HUES6 (cell line): ENCODE measurements around the gene ALLC.

Experiments used
- H3K27ac ChIP-seq: 2 replicates; pipeline ENCODE4 v1.7.0; 2013; ENCODE audit warnings: low read depth, mild to moderate bottlenecking, low read length, inconsistent platforms
- H3K27me3 ChIP-seq: 2 replicates; pipeline ENCODE4 v1.6.1; 2013; ENCODE audit warnings: low read length; ENCODE audit not compliant: control insufficient read depth, insufficient read depth
- H3K36me3 ChIP-seq: 2 replicates; pipeline ENCODE4 v1.6.1; 2013; ENCODE audit warnings: low read length; ENCODE audit not compliant: control insufficient read depth, insufficient read depth
- H3K4me1 ChIP-seq: 2 replicates; pipeline ENCODE4 v1.6.1; 2013; ENCODE audit warnings: low read length; ENCODE audit not compliant: control insufficient read depth, insufficient read depth
- H3K4me3 ChIP-seq: 2 replicates; pipeline ENCODE4 v1.5.1; 2013; ENCODE audit warnings: low read depth, low read length
- H3K9ac ChIP-seq: one replicate; pipeline ENCODE4 v1.6.1; 2013; ENCODE audit warnings: mild to moderate bottlenecking, low read length
- H3K9me3 ChIP-seq: 2 replicates; pipeline ENCODE4 v1.6.1; 2013; ENCODE audit warnings: low read depth, low read length; ENCODE audit not compliant: control insufficient read depth, insufficient read depth

ALLC gene

DNA sequence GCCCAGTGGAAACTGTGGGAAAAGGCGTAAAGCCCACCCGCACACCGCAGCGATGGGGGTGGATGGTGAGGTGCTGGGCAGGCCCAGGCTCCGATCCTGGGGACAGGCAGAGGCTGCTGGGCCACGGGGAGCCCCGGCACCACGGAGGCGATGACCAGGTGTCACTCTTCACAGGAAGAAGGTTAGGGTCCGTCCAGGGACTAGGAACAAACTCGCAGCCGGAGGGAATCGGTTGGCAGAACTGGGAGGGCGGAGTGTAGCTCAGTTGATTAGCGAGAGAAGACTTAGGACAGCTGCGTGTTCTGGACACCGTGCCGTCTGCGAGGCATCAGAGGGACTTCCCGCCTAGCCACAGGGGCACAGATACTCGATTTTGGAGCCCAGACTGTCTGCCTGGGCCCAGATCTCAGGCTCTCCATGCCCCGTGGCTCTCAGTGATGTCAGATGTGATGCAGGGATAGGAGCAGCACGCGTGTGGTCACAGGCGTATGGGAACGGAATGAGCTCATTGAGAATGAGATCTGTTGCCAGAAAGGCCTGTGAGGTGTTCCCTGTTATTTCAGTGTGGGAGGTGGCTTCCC is 16.1 kb upstream of the ALLC start:
- Histone ChIP-seq H3K27me3 (no peaks in the 10 kb centered on the region; the same call in 1 of the 2 replicates), H3K27ac (no peak overlapping the region), H3K4me1 (no peaks in the 10 kb centered on the region), H3K36me3 (no peaks in the 10 kb centered on the region), H3K4me3 (no peak overlapping the region), H3K9me3 (no peaks in the 10 kb centered on the region), H3K9ac (no peak overlapping the region)

- Histone ChIP-seq H3K36me3 (no peaks in the 10 kb centered on the region), H3K27me3 (no peaks in the 10 kb centered on the region), H3K27ac (no peak overlapping the region), H3K9ac (no peak overlapping the region), H3K4me3 (no peak overlapping the region), H3K4me1 (no peaks in the 10 kb centered on the region), H3K9me3 (no peaks in the 10 kb centered on the region)
Measured at GRCh38 chr2:3642521-3643215, 15.3 kb upstream of the ALLC start.

GRCh38 chr2:3643371-3644245 is 14.4 kb upstream of the ALLC start:
- Histone ChIP-seq H3K4me3 (no peak overlapping the region), H3K9ac (no peak overlapping the region), H3K36me3 (no peaks in the 10 kb centered on the region), H3K9me3 (no peaks in the 10 kb centered on the region), H3K27ac (no peak overlapping the region), H3K4me1 (no peaks in the 10 kb centered on the region), H3K27me3 (no peaks in the 10 kb centered on the region)

DNA sequence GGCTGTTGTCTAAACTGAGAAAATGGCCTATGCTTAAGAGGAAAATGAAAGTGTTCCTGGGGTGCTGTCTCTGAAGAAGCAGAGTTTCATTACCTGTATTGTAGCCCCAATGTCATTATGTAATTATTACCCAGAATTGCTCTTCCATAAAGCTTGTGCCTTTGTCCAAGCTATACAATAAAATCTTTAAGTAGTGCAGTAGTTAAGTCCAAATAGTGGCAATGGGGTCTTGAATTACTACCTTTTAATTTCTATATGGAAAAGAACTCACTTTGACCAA is 13.8 kb upstream of the ALLC start:
- Histone ChIP-seq H3K27ac (no peak overlapping the region), H3K4me1 (no peaks in the 10 kb centered on the region), H3K9ac (no peak overlapping the region), H3K9me3 (no peaks in the 10 kb centered on the region), H3K36me3 (no peaks in the 10 kb centered on the region), H3K27me3 (no peaks in the 10 kb centered on the region), H3K4me3 (no peak overlapping the region)

- no peak overlapping the region for H3K4me3 ChIP-seq
- H3K36me3 ChIP-seq, result no peaks in the 10 kb centered on the region
- no peak overlapping the region for H3K27ac ChIP-seq
- H3K4me1 ChIP-seq, result no peaks in the 10 kb centered on the region
- no peaks in the 10 kb centered on the region for H3K27me3 ChIP-seq
- no peak overlapping the region for H3K9ac ChIP-seq
- H3K9me3 ChIP-seq, result no peaks in the 10 kb centered on the region
Measured at GRCh38 chr2:3644891-3645605, 13.0 kb upstream of the ALLC start.

GRCh38 chr2:3645745-3646389 is 12.1 kb upstream of the ALLC start:
- peaks cover 3% of the 10 kb centered on the region for H3K4me1 ChIP-seq
- no peak overlapping the region for H3K27ac ChIP-seq
- no peaks in the 10 kb centered on the region for H3K27me3 ChIP-seq
- no peaks in the 10 kb centered on the region for H3K36me3 ChIP-seq
- no peak overlapping the region for H3K4me3 ChIP-seq
- no peaks in the 10 kb centered on the region for H3K9me3 ChIP-seq
- no peak overlapping the region for H3K9ac ChIP-seq

GRCh38 chr2:3646446-3646845 is 11.6 kb upstream of the ALLC start:
- Histone ChIP-seq H3K4me1 (peaks cover 5% of the 10 kb centered on the region), H3K9ac (no peak overlapping the region), H3K4me3 (no peak overlapping the region), H3K36me3 (no peaks in the 10 kb centered on the region), H3K9me3 (no peaks in the 10 kb centered on the region), H3K27ac (no peak overlapping the region), H3K27me3 (peaks cover 1% of the 10 kb centered on the region; the same call in 1 of the 2 replicates)

DNA sequence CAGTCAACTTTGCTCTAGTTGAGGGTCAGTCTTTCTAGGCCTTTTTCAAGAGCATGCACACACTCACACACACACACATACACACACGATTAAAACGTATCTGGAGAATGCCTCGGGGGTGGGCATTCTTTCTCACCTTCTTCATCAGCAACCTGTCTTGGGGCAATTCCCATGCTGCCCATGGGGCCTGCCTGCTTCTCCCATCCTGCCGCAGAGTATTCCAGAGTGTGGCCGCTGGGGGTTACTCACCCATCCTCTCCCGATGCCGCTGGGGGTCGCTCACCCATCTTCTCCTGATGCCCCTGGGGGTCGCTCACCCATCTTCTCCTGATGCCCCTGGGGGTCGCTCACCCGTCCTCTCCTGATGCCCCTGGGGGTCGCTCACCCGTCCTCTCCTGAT is 10.8 kb upstream of the ALLC start:
- Histone ChIP-seq H3K4me3 (no peak overlapping the region), H3K9ac (no peak overlapping the region), H3K27me3 (peaks cover 6% of the 10 kb centered on the region; the same call in 1 of the 2 replicates), H3K4me1 (peaks cover 12% of the 10 kb centered on the region), H3K36me3 (no peaks in the 10 kb centered on the region), H3K27ac (no peak overlapping the region), H3K9me3 (no peaks in the 10 kb centered on the region)

GRCh38 chr2:3647831-3648651 is 10.0 kb upstream of the ALLC start:
- Histone ChIP-seq H3K27ac (no peak overlapping the region), H3K36me3 (no peaks in the 10 kb centered on the region)

DNA sequence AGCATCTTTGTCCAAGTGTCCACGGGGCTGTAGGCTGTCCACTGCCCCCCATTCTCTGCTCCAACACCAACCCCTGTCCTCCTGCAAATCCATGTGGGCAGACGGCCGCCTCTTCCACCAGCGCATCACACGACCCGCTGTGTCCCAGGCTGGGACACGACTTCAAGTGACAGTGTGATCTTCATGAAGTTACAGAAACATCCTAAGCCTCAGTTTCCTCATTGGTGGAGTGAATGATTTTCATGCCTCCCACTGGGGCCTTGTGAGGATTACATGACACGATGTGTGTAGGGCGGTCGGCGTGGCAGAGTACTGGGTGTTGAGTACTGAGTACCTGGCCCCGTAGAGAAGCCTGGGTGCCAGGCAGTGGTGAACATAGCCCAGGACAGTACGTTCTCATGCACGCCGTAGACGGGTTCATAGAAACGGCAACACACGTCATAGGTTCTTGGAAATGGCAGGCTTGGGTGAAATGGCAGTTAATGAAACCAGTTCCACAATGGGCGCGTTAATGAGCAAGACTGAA is 9.3 kb upstream of the ALLC start:
- Histone ChIP-seq H3K9me3 (no peaks in the 10 kb centered on the region), H3K4me1 (peaks cover 14% of the 10 kb centered on the region), H3K36me3 (no peaks in the 10 kb centered on the region), H3K27ac (no peak overlapping the region), H3K9ac (no peak overlapping the region), H3K4me3 (no peak overlapping the region), H3K27me3 (peaks cover 6% of the 10 kb centered on the region; the same call in 1 of the 2 replicates)

More at GRCh38 chr2:3647831-3648651, 10.0 kb upstream of the ALLC start:
- Histone ChIP-seq H3K27me3 (peaks cover 6% of the 10 kb centered on the region; the same call in 1 of the 2 replicates), H3K4me1 (peaks cover 14% of the 10 kb centered on the region), H3K4me3 (no peak overlapping the region), H3K9me3 (no peaks in the 10 kb centered on the region), H3K9ac (no peak overlapping the region)
